Measurements from ENCODE around the gene PPP2R3A.

GRCh38 chr3:136149667-136150066 lies 184.1 kb downstream of the PPP2R3A start:
- no peak for TF ChIP-seq CTCF (IDR thresholded peaks at IDR 0.05; ENCODE audit: low read depth, low read length)
- TF ChIP-seq EZH2phosphoT487 (IDR thresholded peaks at IDR 0.05; ENCODE audit: low read depth), result no peak
